ENCODE data around the gene TCERG1L.

DNA sequence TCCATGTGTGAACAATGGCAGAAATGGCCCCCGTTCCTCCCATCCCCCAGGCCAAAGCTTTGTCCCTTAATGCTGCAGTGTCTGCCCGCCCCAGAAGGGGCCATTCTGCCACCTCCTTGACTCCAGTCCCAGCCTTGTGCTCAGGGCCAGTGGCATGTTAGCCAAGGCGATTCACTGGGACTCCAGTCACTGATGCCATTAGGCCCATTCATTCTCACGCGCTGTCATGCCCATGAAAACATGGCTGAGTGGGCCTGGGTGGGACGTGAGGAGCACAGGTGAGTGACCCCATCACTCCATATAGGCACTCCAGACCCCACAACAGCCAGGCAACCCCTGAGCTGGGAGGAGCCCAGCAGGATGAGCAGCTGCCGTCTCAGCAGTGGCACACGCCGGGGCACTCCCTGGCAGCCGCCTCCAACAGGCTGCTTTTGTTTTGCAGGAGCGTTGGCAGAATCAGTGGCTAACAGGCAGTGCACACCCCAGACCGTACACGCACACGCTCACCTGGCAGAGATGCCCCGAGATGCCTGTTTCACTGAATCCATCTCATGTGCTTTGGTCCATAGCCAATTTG lies 79.5 kb downstream of the TCERG1L start:
- TF ChIP-seq POLR2A (IDR thresholded peaks at IDR 0.05; ENCODE audit: low read depth, low read length) = no peak
- no peak for TF ChIP-seq POLR2AphosphoS5 (IDR thresholded peaks at IDR 0.05; ENCODE audit: low read depth, low read length)
- no peak for TF ChIP-seq TAF1 (IDR thresholded peaks at IDR 0.05; ENCODE audit: borderline replicate concordance, low read depth, low read length)
